Measurements from ENCODE around the gene PCSK4.

PCSK4 gene

GRCh38 chr19:1471515-1472160 is 18.5 kb downstream of the PCSK4 start:
- Histone ChIP-seq H3K79me2 (ENCODE audit: insufficient read depth, low read depth) (no peaks in the 10 kb centered on the region), H3K27ac (no peak overlapping the region), H3K4me3 (IDR thresholded peaks at IDR 0.05; ENCODE audit: insufficient read depth, low read depth, low read length) (no peak overlapping the region), H3K4me2 (peak overlapping the region; percentile 68), H2AFZ (ENCODE audit: low read depth) (no peak overlapping the region), H3K36me3 (ENCODE audit: insufficient read depth) (no peaks in the 10 kb centered on the region; the same call in 1 of the 2 replicates), H3K4me1 (ENCODE audit: low read depth, poor library complexity, severe bottlenecking) (peaks cover 9% of the 10 kb centered on the region), H3K27me3 (ENCODE audit: insufficient read depth, low read depth) (peaks cover 16% of the 10 kb centered on the region), H3K9ac (no peak overlapping the region), H4K20me1 (ENCODE audit: insufficient read depth) (no peaks in the 10 kb centered on the region)
- no peak for TF ChIP-seq CTCF (conservative IDR thresholded peaks at IDR 0.05; ENCODE audit: low read depth, low read length)

GRCh38 chr19:1471010-1471514 is 19.1 kb downstream of the PCSK4 start:
- no peak overlapping the region for H3K27ac ChIP-seq
- no peak overlapping the region for H3K4me3 ChIP-seq (IDR thresholded peaks at IDR 0.05; ENCODE audit: insufficient read depth, low read depth, low read length)
- H3K79me2 ChIP-seq (ENCODE audit: insufficient read depth, low read depth), result no peaks in the 10 kb centered on the region
- H2AFZ ChIP-seq (ENCODE audit: low read depth), result no peak overlapping the region; the same call in 1 of the 2 replicates
- peak overlapping the region; percentile 68 for H3K4me2 ChIP-seq
- peaks cover 9% of the 10 kb centered on the region for H3K4me1 ChIP-seq (ENCODE audit: low read depth, poor library complexity, severe bottlenecking)
- no peaks in the 10 kb centered on the region for H4K20me1 ChIP-seq (ENCODE audit: insufficient read depth)
- peaks cover 16% of the 10 kb centered on the region for H3K27me3 ChIP-seq (ENCODE audit: insufficient read depth, low read depth)
- no peak overlapping the region for H3K9ac ChIP-seq
- TF ChIP-seq CTCF (conservative IDR thresholded peaks at IDR 0.05; ENCODE audit: low read depth, low read length), result no peak
- H3K36me3 ChIP-seq (ENCODE audit: insufficient read depth), result no peaks in the 10 kb centered on the region

- no peak overlapping the region; the same call in 1 of the 2 replicates for H2AFZ ChIP-seq (ENCODE audit: low read depth)
- H3K36me3 ChIP-seq (ENCODE audit: insufficient read depth), result no peaks in the 10 kb centered on the region
- H3K27ac ChIP-seq, result no peak overlapping the region
- TF ChIP-seq CTCF (conservative IDR thresholded peaks at IDR 0.05; ENCODE audit: low read depth, low read length), result no peak
- peak overlapping the region; percentile 68 for H3K4me2 ChIP-seq
- no peaks in the 10 kb centered on the region for H3K79me2 ChIP-seq (ENCODE audit: insufficient read depth, low read depth)
- no peaks in the 10 kb centered on the region for H4K20me1 ChIP-seq (ENCODE audit: insufficient read depth)
- no peak overlapping the region for H3K4me3 ChIP-seq (IDR thresholded peaks at IDR 0.05; ENCODE audit: insufficient read depth, low read depth, low read length)
- H3K9ac ChIP-seq, result no peak overlapping the region
- peaks cover 16% of the 10 kb centered on the region for H3K27me3 ChIP-seq (ENCODE audit: insufficient read depth, low read depth)
- peaks cover 9% of the 10 kb centered on the region for H3K4me1 ChIP-seq (ENCODE audit: low read depth, poor library complexity, severe bottlenecking)
Observed at GRCh38 chr19:1470305-1471009, 19.7 kb downstream of the PCSK4 start.

- Histone ChIP-seq H3K4me1 (ENCODE audit: low read depth, poor library complexity, severe bottlenecking) (peaks cover 9% of the 10 kb centered on the region), H3K9ac (no peak overlapping the region), H3K27me3 (ENCODE audit: insufficient read depth, low read depth) (peaks cover 16% of the 10 kb centered on the region), H2AFZ (ENCODE audit: low read depth) (no peak overlapping the region), H3K4me2 (peak overlapping the region; percentile 68), H4K20me1 (ENCODE audit: insufficient read depth) (no peaks in the 10 kb centered on the region), H3K79me2 (ENCODE audit: insufficient read depth, low read depth) (no peaks in the 10 kb centered on the region), H3K36me3 (ENCODE audit: insufficient read depth) (no peaks in the 10 kb centered on the region), H3K4me3 (IDR thresholded peaks at IDR 0.05; ENCODE audit: insufficient read depth, low read depth, low read length) (no peak overlapping the region), H3K27ac (no peak overlapping the region)
- no peak for TF ChIP-seq CTCF (conservative IDR thresholded peaks at IDR 0.05; ENCODE audit: low read depth, low read length)
Observed at GRCh38 chr19:1470055-1470304, 20.2 kb downstream of the PCSK4 start.
